NCI-H1092 (cell line): Measurements from ENCODE around the gene ZNF559.

Experiments used
- DNase-seq: peaks from one replicate; lab custom pipeline; 2025; lab: John Stamatoyannopoulos, UW

The ZNF559 gene

GRCh38 chr19:9354651-9355050, 30.7 kb downstream of the ZNF559 start:
- DNase-seq = no peak

- peak; percentile 34 for DNase-seq
Measured at GRCh38 chr19:9362905-9363304, 38.9 kb downstream of the ZNF559 start, which contains the start of gene ZNF177. Gene ZNF177 (plus strand): TSS chr19:9363013. CDS start chr19:9378312, 15,299 bp downstream.

GRCh38 chr19:9370738-9371619, 47.0 kb downstream of the ZNF559 start:
- no peak for DNase-seq

GRCh38 chr19:9381361-9381785, 57.4 kb downstream of the ZNF559 start:
- no peak for DNase-seq
